Effector memory CD4-positive, alpha-beta T cell (primary cell): ENCODE data around the gene C4orf54.

Experiments
- DNase-seq, 3 donors: peaks; one replicate each; pipeline ENCODE4 v3.0.0-alpha.2; 2020
- H3K27ac ChIP-seq: 2 replicates; pipeline ENCODE4 v1.7.0; 2013; ENCODE audit warnings: mild to moderate bottlenecking, low read length, moderate library complexity; ENCODE audit not compliant: insufficient read depth, poor library complexity, severe bottlenecking
- H3K27me3 ChIP-seq: replicated peaks from 2 replicates; pipeline ENCODE4 v1.7.0; 2013; ENCODE audit warnings: mild to moderate bottlenecking, low read length; ENCODE audit not compliant: insufficient read depth, control insufficient read depth, poor library complexity, severe bottlenecking
- H3K36me3 ChIP-seq: 2 replicates; pipeline ENCODE4 v1.7.0; 2013; ENCODE audit warnings: mild to moderate bottlenecking, low read length, moderate library complexity; ENCODE audit not compliant: control insufficient read depth, insufficient read depth
- H3K4me1 ChIP-seq: 2 replicates; pipeline ENCODE4 v1.7.0; 2013; ENCODE audit warnings: low read length, mild to moderate bottlenecking; ENCODE audit not compliant: control insufficient read depth, insufficient read depth, poor library complexity, severe bottlenecking
- H3K4me3 ChIP-seq: 2 replicates; pipeline ENCODE4 v1.7.0; 2013; ENCODE audit warnings: low read length, low read depth, mild to moderate bottlenecking; ENCODE audit not compliant: insufficient read depth, poor library complexity, severe bottlenecking
- H3K9me3 ChIP-seq: 2 replicates; pipeline ENCODE4 v1.7.0; 2013; ENCODE audit warnings: mild to moderate bottlenecking, low read length, moderate library complexity; ENCODE audit not compliant: control insufficient read depth

The C4orf54 gene

DNA sequence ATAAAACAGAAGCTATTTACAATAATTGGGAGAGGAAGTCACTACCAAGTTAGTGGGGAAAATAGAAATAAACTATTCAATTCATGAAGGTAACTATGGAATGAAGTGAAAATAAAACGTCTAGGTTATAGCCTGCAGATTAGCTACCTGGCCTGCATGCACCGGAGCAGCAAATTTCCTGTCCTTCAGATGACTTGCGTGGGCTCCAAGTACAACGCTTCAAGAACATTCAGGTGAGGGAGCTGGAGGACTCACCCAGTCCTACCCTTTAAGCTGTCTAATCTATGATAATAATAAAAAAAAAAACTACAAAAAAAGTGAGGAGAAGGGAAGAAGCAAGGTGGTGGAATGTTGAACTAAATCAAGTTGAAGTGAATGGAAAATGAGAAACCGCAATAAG, 13.2 kb downstream of the C4orf54 start:
- Histone ChIP-seq H3K4me3 (no peak overlapping the region), H3K36me3 (no peaks in the 10 kb centered on the region), H3K9me3 (no peaks in the 10 kb centered on the region), H3K4me1 (no peaks in the 10 kb centered on the region), H3K27me3 (no peaks in the 10 kb centered on the region), H3K27ac (no peak overlapping the region)
- DNase-seq = no peak

- Histone ChIP-seq H3K27me3 (no peaks in the 10 kb centered on the region), H3K27ac (no peak overlapping the region), H3K4me1 (no peaks in the 10 kb centered on the region), H3K4me3 (no peak overlapping the region), H3K36me3 (no peaks in the 10 kb centered on the region), H3K9me3 (no peaks in the 10 kb centered on the region)
- DNase-seq = no peak
Measured at GRCh38 chr4:99642725-99643489, 14.7 kb downstream of the C4orf54 start.

GRCh38 chr4:99640676-99641075, 17.0 kb downstream of the C4orf54 start:
- Histone ChIP-seq H3K27ac (no peak overlapping the region), H3K4me3 (no peak overlapping the region), H3K27me3 (no peaks in the 10 kb centered on the region), H3K4me1 (no peaks in the 10 kb centered on the region), H3K9me3 (no peaks in the 10 kb centered on the region), H3K36me3 (no peaks in the 10 kb centered on the region)
- DNase-seq = no peak

DNA sequence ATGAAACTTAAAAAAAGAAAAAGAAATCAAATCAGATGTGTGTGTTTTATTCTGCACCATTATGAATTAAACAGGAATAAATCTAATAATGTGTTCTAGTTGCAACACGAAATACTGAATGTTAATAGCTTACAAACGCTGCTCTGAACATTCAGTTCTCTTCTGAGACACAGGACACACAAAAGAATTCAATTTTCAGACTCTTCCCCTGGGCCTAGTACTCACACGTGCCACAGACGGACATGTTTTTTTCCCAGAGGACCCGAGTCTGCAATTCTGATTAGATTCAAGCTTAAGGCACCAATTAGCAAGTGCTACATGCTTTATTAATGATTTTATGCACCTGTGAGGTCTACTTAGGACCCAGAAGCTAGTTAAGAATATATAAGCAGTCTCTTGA, 20.5 kb downstream of the C4orf54 start:
- H3K27ac ChIP-seq = no peak overlapping the region
- H3K36me3 ChIP-seq = no peaks in the 10 kb centered on the region
- no peaks in the 10 kb centered on the region for H3K4me1 ChIP-seq
- H3K27me3 ChIP-seq = no peaks in the 10 kb centered on the region
- no peak for DNase-seq
- no peaks in the 10 kb centered on the region for H3K9me3 ChIP-seq
- H3K4me3 ChIP-seq = no peak overlapping the region

GRCh38 chr4:99636422-99636821, 21.2 kb downstream of the C4orf54 start:
- Histone ChIP-seq H3K4me3 (no peak overlapping the region), H3K4me1 (no peaks in the 10 kb centered on the region), H3K36me3 (no peaks in the 10 kb centered on the region), H3K27me3 (no peaks in the 10 kb centered on the region), H3K9me3 (no peaks in the 10 kb centered on the region), H3K27ac (no peak overlapping the region)
- DNase-seq = no peak

GRCh38 chr4:99635601-99636000, 22.0 kb downstream of the C4orf54 start:
- H3K27me3 ChIP-seq = no peaks in the 10 kb centered on the region

DNA sequence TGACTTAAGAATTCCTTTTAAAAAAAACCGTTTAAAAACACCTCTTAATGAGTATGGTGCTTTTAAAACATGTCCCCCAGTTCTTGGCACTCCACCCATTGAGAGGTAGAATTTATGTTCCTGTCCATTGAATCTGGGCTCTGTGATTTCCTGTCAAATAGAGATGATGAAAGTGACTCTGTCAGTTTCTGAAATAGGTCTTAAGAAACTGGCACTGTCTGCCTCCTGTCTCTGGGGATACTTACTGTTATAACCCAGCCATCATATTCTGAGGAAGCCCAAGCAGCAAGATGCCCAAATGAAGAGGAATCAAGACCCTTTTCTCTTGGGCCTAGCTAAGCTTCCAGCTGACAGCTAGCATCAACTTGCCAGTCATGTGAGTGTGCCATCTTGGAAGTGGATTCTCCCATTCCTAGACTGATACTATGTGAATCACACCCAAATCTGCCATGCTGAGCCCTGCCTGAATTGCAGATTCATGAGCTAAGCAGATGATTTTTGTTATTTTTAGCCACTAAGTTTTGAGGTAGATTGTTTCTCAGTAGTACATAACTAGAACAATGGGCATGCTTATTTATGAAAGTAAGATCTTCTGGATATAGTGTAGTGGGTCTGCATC, 22.8 kb downstream of the C4orf54 start:
- H3K4me3 ChIP-seq = no peak overlapping the region
- DNase-seq = no peak
- H3K27ac ChIP-seq = no peak overlapping the region
- H3K36me3 ChIP-seq = no peaks in the 10 kb centered on the region
- no peaks in the 10 kb centered on the region for H3K4me1 ChIP-seq
- H3K27me3 ChIP-seq = no peaks in the 10 kb centered on the region
- H3K9me3 ChIP-seq = no peaks in the 10 kb centered on the region

More at GRCh38 chr4:99635601-99636000, 22.0 kb downstream of the C4orf54 start:
- no peak for DNase-seq
- Histone ChIP-seq H3K27ac (no peak overlapping the region), H3K36me3 (no peaks in the 10 kb centered on the region), H3K4me3 (no peak overlapping the region), H3K9me3 (no peaks in the 10 kb centered on the region), H3K4me1 (no peaks in the 10 kb centered on the region)

DNA sequence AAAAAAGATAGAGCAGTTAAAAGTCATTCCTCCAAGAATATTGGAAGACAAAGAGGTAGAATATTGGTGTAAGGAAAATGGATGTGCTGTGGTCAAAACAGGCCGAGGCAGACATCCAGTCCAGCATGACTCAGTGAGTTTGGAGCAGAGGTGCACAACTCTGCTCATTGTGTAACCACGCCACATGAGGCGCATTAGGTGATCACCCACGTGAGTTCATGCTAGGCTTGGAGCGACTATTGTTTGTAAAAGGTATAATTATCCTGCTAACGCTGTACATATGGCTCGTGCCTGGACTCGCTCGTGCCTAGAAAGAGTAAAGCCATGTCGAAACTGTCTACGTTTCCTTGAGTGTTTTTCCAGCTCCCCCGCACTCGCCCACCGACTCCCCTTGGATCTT, 23.9 kb downstream of the C4orf54 start:
- H3K9me3 ChIP-seq = no peaks in the 10 kb centered on the region
- no peak overlapping the region for H3K4me3 ChIP-seq
- no peak overlapping the region for H3K27ac ChIP-seq
- DNase-seq = no peak
- H3K36me3 ChIP-seq = no peaks in the 10 kb centered on the region
- H3K27me3 ChIP-seq = no peaks in the 10 kb centered on the region
- H3K4me1 ChIP-seq = no peaks in the 10 kb centered on the region

DNA sequence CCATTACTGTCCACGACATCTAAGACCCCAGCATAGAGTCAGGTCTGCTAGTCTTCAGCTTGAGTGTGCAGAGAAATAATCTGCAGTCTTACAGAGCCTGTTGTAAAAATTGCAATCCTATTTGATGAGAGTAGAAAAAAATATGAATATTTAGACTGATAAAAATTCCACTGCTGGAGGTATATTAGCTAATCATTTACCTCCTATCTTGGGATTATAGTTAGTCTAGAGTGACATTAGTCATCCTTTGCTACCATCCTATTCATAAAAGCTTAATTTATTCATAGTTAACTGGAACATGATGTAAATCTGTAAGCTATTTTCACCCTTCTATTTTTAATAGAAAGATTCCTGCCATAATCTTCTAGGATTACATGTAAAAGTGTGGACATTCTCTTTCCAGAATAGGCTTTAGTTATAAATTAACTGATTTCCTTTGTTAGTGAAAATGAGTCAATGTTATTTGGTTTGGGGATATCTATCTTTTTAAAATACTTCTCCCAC, 26.7 kb downstream of the C4orf54 start:
- Histone ChIP-seq H3K27me3 (no peaks in the 10 kb centered on the region), H3K27ac (no peak overlapping the region), H3K36me3 (no peaks in the 10 kb centered on the region), H3K9me3 (no peaks in the 10 kb centered on the region), H3K4me3 (no peak overlapping the region), H3K4me1 (no peaks in the 10 kb centered on the region)
- DNase-seq = no peak

DNA sequence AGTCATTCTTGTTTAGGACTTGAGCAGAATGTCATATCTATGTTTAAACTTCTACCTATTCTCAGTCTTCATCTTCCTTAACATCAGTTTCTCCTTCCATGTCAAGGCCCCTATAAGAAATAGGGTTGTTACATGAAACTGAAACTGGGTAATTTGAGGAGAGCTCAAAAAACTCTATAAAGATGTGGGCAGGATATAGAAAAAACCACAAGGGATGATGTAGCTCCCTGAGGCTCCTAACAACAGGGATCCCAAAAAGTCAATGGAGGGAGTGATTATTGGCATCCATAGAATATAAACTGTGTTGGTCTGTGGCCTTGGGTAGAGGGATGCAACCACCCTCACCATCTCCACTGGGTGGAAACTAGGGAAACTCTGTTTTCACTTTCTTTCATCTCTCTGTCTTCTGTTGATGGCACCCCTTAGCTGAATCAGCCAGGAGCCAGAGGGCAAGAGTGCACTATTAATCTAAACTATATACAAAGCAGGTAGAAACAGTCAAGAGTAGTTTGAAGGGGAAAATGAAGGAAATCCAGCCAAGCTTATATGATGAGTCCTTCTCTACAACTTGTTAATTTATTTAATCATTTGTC, 27.6 kb downstream of the C4orf54 start:
- Histone ChIP-seq H3K36me3 (no peaks in the 10 kb centered on the region), H3K27ac (no peak overlapping the region), H3K27me3 (no peaks in the 10 kb centered on the region), H3K4me3 (no peak overlapping the region), H3K9me3 (no peaks in the 10 kb centered on the region), H3K4me1 (no peaks in the 10 kb centered on the region)
- no peak for DNase-seq
